PFSK-1 (cell line): ENCODE data around the gene SDHB.

Experiments
- FOXP2 ChIP-seq: optimal IDR thresholded peaks from 2 replicates; pipeline ENCODE3; 2011; ENCODE audit warnings: borderline replicate concordance, control low read depth, inconsistent platforms; ENCODE audit not compliant: insufficient read depth; ENCODE audit errors: extremely low read length, extremely low read depth
- POLR2AphosphoS5 ChIP-seq: IDR thresholded peaks from 2 replicates; pipeline ENCODE4 v1.6.1; 2012; ENCODE audit warnings: low read depth, mild to moderate bottlenecking, control low read depth, low read length, moderate library complexity
- TAF1 ChIP-seq: IDR thresholded peaks from 2 replicates; pipeline ENCODE4 v1.6.1; 2012; ENCODE audit warnings: low read length, control low read depth, borderline replicate concordance; ENCODE audit not compliant: insufficient read depth
- TF ChIP-seq, protein P1 (sequence below), 2 experiments: IDR thresholded peaks; 2 replicates each; pipeline versions ENCODE4 v1.6.1 to v1.8.0; 2011 to 2012; ENCODE audit warnings: low read depth in 2 of 2, low read length in 2 of 2, control low read depth in 1 of 2, inconsistent platforms in 1 of 2, mild to moderate bottlenecking in 1 of 2, moderate library complexity in 1 of 2; ENCODE audit not compliant: insufficient read depth in 1 of 2

DNA sequence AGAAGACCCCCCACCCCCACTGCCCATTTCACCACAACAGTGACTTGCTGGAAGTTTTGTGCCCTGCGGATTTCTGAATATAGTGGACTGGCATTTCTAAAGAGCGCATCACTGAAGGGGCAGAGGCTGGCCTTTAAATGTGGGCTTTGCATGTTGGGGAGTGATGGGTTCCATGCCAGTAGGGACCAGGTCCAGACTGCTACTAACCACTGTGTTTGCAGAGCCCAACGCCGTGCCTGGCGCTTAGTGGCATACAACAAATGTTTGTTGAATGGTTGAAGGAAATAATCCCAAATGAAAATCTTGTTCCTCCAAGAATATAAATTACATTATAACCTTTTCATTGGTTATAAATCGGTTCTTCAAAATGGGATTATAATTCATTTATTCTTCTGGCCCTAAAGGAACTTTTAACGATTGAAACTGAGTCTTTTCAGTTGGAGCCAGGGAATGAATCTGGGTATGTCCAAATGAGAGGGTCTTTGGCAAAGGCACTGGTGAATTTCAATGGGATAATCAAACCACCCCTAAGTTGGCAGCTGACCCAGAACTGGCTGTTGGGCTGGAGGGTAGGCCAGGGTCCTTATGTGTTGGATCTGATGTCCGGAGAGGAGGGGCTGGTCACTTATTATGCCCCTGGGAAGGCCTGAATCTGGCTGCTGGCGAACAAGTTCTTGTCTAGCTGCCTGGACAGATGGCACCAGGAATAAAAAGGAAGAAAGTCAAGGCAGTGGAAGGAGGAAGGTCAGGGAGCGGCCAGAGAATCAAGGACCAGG is 13.8 kb upstream of the SDHB start:
- TF ChIP-seq POLR2AphosphoS5 (no peak), FOXP2 (no peak), TAF1 (no peak)
- TF ChIP-seq, protein P1, sequence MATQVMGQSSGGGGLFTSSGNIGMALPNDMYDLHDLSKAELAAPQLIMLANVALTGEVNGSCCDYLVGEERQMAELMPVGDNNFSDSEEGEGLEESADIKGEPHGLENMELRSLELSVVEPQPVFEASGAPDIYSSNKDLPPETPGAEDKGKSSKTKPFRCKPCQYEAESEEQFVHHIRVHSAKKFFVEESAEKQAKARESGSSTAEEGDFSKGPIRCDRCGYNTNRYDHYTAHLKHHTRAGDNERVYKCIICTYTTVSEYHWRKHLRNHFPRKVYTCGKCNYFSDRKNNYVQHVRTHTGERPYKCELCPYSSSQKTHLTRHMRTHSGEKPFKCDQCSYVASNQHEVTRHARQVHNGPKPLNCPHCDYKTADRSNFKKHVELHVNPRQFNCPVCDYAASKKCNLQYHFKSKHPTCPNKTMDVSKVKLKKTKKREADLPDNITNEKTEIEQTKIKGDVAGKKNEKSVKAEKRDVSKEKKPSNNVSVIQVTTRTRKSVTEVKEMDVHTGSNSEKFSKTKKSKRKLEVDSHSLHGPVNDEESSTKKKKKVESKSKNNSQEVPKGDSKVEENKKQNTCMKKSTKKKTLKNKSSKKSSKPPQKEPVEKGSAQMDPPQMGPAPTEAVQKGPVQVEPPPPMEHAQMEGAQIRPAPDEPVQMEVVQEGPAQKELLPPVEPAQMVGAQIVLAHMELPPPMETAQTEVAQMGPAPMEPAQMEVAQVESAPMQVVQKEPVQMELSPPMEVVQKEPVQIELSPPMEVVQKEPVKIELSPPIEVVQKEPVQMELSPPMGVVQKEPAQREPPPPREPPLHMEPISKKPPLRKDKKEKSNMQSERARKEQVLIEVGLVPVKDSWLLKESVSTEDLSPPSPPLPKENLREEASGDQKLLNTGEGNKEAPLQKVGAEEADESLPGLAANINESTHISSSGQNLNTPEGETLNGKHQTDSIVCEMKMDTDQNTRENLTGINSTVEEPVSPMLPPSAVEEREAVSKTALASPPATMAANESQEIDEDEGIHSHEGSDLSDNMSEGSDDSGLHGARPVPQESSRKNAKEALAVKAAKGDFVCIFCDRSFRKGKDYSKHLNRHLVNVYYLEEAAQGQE (IDR thresholded peaks at IDR 0.05; ENCODE audit: insufficient read depth in 1 of 2, low read depth in 2 of 2, low read length in 2 of 2), result no peak
